GM21529 (cell line): Measurements from ENCODE around the gene PCNX2.
"Not testable (repeated sequence)": the region's sequence is repeated elsewhere in the genome, so short reads cannot be mapped to it uniquely, and the experiment has no call there.

Experiments
- ATAC-seq: cut with Tn5 transposase; IDR thresholded peaks from one replicate; pipeline ENCODE4 v1.9.1; 2021; ENCODE audit not compliant: unreplicated experiment

PCNX2 gene

GRCh38 chr1:233170741-233171140, 124.8 kb downstream of the PCNX2 start:
- no peak for ATAC-seq

GRCh38 chr1:233168384-233168783, 127.1 kb downstream of the PCNX2 start:
- no peak for ATAC-seq

GRCh38 chr1:233166896-233167295, 128.6 kb downstream of the PCNX2 start:
- no peak for ATAC-seq

- no peak for ATAC-seq
Measured at GRCh38 chr1:233163696-233164095, 131.8 kb downstream of the PCNX2 start.

- no peak for ATAC-seq
Measured at GRCh38 chr1:233158322-233158721, 137.2 kb downstream of the PCNX2 start.

GRCh38 chr1:233157245-233157644, 138.3 kb downstream of the PCNX2 start:
- ATAC-seq, result no peak

- ATAC-seq, result no peak
Measured at GRCh38 chr1:233151861-233152260, 143.7 kb downstream of the PCNX2 start.

GRCh38 chr1:233144434-233144833, 151.1 kb downstream of the PCNX2 start:
- ATAC-seq, result no peak

GRCh38 chr1:233143241-233143640, 152.3 kb downstream of the PCNX2 start:
- no peak for ATAC-seq

GRCh38 chr1:233140974-233141373, 154.6 kb downstream of the PCNX2 start:
- ATAC-seq, result no peak

GRCh38 chr1:233140499-233140898, 155.0 kb downstream of the PCNX2 start:
- no peak for ATAC-seq

- no peak for ATAC-seq
Measured at GRCh38 chr1:233138788-233139585, 156.5 kb downstream of the PCNX2 start.

GRCh38 chr1:233135833-233136232, 159.7 kb downstream of the PCNX2 start:
- no peak for ATAC-seq

GRCh38 chr1:233132445-233132844, 163.1 kb downstream of the PCNX2 start:
- no peak for ATAC-seq

GRCh38 chr1:233129031-233129430, 166.5 kb downstream of the PCNX2 start:
- not testable (repeated sequence) for ATAC-seq

- ATAC-seq, result no peak
Measured at GRCh38 chr1:233127157-233127556, 168.4 kb downstream of the PCNX2 start.

- ATAC-seq, result no peak
Measured at GRCh38 chr1:233122779-233123178, 172.7 kb downstream of the PCNX2 start.

- ATAC-seq, result no peak
Measured at GRCh38 chr1:233121947-233122559, 173.5 kb downstream of the PCNX2 start.

GRCh38 chr1:233114860-233115259, 180.7 kb downstream of the PCNX2 start:
- ATAC-seq, result no peak

- no peak for ATAC-seq
Measured at GRCh38 chr1:233114159-233114558, 181.4 kb downstream of the PCNX2 start.

- no peak for ATAC-seq
Measured at GRCh38 chr1:233113009-233113879, 182.3 kb downstream of the PCNX2 start.
